GM19468 (cell line): ENCODE measurements around the gene ZNF407.

ENCODE experiments used
- ATAC-seq: cut with Tn5 transposase; IDR thresholded peaks from one replicate; pipeline ENCODE4 v1.9.1; 2021; ENCODE audit warnings: mild to moderate bottlenecking, moderate library complexity, moderate number of reproducible peaks; ENCODE audit not compliant: unreplicated experiment; ENCODE audit errors: extremely low read depth

The ZNF407 gene

DNA sequence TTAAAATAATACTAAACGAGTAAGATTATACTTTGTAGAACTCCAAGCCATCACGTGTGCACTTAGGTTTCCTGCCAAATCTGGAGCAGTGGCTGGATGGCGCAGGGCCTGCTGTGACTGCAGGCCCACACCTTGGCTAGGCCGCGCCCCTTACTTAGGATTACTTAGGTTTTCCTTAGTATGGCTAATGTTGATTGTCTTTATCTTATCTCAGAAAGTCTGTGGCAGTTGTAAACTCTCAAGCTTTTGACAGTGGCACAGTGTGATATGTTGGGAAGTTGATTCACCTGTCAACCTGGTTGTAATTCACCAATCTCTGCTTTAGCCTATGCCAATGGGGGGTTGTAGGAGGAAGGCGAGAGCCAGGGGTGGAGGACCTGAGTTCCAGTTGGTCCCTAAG lies 208.4 kb downstream of the ZNF407 start:
- no peak for ATAC-seq

DNA sequence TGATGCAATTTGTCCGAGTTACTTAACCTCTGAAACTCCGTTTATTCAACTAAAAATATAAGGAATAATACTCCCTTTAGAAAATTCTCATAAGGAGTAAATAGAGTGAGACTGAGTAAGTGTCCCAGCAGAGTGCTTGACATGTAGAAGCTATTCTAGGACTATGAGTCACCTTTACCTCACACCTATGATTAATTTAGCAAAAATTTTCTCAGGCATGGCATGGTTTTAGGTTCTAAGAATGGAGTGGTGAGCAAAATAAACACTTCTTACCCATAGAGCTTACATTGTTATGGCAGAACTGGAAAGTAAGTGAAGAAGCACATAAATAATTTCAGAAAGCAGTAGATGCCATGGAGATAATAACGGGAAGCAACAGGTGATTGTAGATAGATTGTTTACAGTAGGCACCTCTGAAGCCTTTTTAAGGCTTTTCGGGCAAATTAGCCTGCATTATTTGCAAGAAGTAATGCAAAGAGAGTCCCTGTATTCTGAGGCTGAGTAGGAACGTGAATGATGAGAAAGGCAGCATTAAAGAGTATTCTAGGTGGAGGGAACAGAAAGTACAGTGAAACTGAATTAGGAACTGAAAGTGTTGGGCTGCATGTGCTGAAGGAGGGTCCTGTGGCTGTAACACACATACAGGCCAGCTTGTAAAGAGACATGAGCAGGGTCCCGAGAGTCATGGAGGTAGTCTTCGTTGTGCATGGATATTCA lies 209.2 kb downstream of the ZNF407 start:
- ATAC-seq = peak; percentile 96

DNA sequence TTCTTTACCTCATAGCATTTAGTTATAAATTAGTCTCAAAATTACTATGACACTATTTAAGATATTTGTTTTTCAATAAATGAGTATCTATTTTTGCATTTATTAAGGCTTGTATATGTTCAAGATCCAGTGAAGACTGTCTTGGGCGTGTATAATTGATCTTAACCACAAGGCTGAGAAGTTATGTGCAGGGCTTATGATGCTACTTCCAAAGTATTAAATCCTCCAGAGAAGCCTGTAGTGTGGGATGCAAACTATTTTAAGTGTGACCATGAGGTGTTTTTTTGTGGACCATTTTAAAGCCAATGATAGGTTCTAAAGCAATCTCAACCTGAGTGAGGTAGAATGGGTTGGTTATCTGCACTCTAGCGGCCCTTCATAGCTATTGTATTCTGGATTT lies 219.9 kb downstream of the ZNF407 start:
- ATAC-seq = no peak

DNA sequence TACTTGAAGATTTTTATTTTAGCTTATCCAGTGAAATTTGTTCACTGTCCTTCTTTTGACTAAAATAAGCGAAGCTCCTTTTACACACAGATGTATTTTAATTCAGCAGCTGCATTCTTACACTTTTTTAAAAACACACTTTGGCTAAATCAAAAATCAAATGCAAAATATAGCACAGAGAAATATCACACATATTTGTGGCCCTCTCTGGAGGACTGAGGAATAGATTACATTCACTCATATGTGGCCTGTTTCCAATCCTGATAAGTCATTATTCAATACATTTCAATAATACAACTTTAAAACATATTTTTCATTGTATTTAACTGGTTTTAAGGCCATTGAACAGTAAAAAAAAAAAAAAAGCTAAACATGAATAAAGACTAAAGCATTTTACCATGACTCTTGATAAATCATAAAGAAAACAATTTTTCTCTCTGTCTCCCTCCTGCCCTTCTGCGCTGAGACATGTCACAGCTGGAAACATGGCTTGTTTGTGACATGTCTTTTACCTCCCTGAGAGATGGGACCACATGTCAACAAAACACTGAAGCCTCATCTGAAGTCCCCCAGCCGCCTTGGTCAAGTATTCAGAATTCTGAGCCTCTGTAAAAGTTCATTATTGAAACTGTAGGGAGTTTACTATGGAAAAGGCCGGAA lies 221.0 kb downstream of the ZNF407 start:
- ATAC-seq = no peak

DNA sequence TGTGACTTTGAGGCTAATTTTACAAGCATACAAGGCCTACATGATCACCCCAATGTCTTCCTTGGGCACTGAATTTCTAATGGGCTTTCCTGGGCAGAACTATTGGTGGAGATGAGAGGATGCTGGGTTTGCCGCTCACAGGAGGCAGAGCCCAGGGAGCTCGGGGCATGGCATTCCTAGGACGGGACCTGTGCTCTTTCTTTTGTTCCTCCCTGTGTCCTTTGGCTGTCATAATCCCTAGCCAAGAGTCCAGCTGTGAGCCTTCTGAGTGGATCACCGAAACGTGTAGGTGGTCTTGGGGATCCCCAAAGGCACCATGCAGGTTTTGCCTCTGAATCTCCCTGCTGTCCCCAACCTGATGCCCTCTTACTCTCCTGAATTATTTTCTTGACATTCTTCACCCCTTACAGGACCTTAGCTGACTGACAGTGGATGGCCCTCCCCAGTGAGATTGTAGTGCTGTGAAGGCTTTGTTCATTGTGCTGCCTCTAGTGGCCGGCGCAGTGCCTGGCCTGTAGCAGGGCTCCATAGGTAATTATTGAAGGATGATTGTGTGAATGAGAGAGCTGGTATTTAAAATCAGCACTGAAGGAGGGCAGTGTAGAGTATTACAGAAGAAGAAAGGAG lies 221.9 kb downstream of the ZNF407 start:
- no peak for ATAC-seq

DNA sequence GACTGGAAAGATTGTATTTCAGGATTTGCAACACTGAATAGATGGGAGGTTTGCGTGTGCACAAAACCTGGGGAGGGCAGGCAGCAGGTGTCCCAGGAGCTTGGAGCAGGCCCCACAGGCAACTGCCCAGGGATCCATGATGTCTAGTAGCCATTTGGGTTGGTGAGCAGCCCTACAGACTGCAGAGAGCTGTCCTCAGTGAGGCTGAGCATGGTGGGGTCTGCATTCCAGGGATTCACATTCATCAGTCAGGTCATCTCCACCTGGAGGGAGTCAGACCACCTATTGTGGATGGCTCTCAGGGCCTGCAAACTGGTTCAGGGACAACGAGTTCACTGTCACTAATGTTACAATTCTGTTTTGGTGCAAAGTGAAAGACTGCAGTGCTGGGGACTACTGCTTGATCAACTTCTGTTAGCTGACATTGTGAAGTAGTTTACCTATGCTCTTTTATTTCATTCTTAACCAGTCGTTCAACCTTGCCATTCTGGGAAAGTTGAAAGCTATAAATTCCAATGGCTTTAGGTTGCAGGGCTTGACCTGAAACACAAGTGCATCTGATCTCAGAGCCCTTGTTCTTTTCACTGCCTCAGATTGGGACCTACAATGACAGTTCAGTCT lies 222.6 kb downstream of the ZNF407 start:
- no peak for ATAC-seq

DNA sequence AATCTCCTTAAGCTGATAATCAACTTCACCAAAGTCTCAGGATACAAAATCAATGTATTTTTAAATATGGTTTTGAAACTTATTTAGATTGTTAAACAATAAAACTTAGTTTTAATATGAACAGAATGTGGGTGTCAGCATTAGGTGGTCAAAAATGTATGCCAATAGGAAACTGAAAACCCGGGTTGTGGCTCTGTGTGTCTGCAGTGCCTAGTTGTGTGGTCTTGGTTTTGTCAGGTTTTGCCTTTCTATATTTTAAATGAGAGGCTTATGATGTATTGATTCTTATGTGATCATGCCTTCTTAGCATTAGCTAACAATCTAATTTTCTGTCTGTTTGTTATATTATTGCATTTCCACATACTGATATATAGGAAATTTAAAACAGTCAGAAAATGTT lies 227.8 kb downstream of the ZNF407 start:
- ATAC-seq = peak; percentile 39

DNA sequence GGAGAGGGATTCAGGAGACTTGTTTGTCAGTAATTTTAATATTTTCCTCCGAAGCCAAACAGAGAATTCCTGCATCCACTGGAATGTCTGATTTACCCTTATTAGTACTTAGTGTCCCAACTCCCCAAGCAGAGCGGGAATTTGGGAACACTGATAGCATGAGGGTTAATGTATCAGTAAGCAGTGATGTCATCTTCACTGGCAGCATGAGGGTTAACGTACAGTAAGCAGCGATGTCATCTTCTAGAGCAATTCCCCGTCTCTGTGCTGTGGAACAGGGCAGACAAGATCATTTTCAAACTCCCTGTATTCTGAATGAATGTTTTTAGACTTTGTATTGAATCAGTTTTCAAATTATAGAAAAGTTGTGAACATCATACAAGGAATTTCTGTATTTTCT lies 228.9 kb downstream of the ZNF407 start:
- ATAC-seq = no peak

DNA sequence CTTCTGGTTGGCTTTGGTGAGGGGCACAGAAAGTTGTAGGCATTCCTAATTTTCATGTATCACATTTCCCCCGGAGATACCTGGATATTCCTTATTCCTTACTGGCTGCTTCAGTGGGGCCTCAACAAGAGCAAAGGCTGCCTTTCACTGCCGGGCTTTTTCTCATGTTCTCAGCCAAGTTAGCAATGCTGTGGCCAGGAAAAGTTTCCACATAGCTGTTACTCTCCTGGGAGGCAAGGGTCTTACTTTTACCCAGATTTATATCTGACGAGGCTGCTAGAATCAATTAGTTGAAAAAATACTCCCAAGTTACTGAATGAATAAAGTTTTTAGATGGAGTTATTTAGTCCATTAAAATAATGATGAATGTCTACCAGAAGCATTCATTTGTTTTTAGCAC lies 230.5 kb downstream of the ZNF407 start:
- ATAC-seq = no peak

DNA sequence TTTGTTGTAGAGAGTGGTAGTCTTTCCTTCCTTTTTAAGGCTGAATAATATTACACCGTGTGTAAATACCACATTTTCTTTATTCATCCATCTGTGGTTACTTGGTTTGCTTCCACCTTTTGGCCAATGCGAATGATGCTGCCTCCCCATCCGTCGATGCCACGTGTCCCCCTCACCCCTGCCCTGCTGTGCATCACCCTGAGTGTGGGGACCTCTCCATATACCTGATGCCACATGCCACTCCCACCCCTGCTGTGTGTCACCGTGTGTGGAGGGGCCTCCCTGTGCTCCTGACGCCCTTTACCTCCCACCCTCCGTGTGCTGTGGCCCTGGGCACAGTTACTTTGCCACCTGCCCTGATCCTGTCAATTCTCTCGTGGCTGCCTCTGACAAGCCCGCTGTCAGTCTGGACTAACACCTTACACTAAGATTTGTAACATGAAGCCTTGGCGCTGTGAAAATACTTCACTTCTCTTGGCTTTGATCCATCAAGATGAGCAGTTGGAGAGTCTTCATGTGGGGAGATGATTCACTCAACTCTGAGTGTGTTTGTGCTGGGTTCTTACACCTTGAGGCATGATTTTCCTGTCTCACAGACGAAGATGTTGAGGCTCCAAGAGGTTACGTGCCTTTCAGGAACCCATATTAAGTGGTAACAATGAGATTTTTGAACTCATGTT lies 234.0 kb downstream of the ZNF407 start:
- ATAC-seq = no peak

DNA sequence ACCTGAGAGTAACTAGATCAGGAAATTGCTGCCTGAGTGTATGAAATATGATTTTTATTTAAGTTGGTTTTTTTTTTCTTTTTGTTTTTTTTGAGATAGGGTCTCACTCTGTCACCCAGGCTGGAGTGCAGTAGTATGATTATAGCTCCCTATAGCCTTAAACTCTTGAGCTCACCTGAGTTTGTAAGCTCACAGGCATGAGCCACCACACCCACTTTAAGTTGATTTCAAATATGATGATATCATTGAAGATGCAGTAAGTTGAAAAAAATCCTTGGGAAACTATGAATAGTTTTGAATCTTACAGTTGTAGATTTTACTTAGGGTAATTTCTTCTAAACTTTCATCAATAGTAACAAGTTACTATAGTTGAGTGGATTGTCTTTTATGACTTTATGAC lies 234.7 kb downstream of the ZNF407 start:
- no peak for ATAC-seq

DNA sequence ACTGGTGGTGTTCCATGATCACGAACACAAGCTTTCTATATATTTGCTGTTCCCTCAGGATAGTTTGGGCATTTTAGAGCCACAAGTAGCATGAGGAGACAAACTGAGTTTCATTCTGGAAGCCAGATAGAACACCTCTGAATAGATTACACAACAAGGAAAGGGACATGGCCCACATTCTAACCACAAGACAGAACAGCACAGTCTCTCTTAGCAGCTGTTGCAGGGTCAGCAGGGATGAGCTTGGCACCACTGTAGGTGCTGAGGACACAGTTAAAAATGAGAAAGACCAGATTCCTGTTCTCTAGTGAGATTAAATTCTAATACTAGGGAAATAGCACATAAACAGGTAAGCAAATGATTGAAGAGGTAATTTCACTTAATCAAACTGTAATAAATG lies 235.3 kb downstream of the ZNF407 start:
- ATAC-seq = no peak

DNA sequence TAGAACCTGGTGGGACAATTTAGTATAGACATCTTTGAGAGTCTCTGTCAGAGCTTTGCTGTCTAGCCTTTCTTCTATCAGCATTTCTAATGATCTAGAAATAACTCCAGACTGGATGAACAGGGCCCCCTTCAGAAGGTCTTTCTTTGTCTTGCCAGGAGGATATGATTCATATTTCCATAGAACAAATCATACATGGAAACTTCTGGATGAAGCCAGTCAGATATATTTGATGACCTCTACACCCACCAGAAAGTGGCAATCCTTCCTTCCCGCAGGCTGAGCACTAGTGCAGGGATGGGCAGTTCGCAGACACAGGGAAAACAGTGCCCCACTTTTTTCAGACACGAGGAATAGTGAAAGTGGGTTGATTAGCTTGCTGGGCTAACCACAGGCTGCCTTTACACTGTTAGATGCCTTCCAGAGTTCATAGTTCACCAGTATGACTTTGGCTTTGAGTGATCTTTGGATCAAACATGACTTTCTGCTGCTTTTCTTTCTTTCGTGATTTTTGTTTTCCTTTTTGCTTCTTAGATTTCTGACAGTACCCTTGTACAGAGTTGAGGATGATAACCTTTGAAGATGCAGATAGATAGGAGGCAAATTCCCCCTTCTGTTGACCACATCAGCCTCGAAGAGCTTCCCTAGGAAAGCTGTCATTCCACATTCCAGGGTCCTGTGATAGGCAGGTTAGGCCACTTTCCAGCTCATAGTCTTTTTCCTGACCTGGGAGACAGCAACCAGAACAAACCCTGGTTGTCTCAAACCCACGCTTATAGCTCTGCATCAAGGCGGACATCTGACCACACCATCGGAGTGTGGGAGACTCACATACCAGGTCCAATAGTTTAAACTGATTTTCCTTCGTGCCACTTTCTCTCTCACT lies 237.0 kb downstream of the ZNF407 start:
- no peak for ATAC-seq

DNA sequence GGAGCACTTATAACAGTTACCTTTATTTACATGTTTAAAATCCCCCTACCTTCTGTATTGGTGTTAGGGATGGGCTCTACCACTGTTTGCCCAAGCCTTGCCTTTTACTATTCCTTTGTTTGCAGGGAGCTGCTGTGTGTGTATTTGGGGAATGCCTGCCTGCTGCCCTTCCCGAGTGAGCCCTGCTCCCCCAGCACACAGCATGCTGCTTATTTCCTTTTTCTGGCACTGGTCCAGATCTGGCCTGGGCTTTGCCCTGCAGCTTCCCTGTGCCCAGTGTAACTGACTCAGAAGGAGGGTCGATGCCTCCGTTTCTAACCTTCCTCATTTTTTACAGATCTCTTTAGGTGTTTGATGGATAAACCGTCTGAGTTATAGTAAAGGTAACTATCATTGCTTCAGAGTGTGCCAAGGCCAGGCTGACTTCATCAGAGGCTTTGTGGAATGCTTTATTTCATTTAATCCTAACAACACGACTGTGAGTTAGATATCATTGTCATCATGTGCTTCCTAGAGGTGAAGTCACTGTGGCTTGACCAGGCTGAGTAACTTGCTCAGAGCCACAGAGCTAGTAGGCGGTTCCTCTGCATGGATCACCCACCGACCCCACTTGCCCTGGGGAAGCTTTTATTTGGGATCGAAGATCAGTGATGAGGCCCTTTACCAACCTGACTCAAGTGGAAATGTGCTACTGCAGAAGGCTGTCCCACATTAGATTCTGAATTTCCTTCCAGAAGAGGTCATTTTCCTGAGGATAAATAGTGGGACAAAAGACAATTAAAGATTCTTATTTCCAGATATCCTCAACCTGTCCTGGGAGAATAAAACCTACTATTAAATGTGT lies 238.8 kb downstream of the ZNF407 start:
- no peak for ATAC-seq

DNA sequence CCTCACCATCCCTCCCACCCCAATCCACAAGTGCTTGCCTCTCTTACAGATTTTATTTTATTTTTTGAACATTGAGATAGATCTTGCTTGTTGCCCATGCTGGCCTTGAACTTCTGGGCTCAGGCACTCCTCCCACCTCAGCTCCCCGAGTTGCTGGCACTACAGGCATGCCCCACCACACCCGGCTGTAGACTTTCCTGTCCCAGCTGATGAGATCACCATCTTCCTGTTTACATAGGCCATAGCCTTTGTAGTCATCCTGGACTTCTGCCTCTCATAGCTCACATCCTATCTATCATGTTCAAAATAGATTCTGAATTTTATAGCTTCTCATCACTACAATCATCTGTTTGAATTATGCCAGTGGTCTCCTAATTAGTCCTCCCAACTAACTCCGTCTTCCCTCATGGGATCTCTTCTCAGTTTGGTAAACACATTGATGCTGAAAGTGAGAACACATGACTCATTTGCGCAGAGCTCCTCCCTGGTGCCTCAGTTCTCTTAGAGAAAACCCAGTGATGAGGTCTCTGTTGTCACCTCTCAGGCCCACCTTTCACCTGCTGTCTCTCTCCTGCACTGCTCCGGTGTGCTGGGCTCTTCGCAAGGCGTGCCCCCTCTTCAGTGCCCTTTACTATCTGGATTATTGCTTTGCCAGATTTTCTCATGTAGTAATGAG lies 243.0 kb downstream of the ZNF407 start:
- ATAC-seq = no peak

DNA sequence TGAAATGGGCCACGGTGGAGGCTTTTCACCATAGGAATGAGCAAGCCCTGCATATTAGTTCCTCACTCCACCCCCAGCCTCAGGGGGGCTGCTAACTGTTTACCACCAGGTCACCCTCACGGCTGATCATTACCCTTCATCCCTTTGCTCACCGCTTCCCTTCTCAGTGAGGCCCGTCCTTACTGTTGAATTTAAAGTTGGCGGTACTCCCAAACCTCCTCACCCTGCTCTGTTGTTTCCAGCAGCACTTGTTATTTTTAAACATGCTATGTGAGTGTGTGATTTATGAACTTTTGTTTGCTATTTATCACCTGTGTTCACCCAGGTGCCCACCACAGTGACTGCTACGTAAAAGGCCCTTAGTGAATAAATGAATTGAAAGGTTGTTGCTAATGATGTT lies 243.6 kb downstream of the ZNF407 start:
- no peak for ATAC-seq

DNA sequence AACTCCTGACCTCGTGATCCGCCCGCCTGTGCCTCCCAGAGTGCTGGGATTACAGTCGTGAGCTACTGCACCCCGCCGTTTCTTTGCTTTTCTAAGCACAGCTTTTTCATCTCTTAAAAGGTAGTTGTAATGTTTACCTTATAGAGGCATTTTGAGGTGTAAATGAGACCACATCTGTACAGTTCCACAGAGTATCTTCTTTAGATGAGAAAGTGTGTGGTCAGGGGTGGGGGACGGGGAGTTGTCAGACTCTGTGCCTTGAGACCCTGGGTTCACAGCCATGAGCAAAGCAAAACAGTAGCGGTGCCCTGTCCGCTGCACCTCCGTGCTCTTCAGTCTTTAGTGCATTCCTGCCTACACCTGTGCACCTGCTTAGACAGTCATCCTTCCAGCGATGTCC lies 251.6 kb downstream of the ZNF407 start:
- ATAC-seq = no peak

DNA sequence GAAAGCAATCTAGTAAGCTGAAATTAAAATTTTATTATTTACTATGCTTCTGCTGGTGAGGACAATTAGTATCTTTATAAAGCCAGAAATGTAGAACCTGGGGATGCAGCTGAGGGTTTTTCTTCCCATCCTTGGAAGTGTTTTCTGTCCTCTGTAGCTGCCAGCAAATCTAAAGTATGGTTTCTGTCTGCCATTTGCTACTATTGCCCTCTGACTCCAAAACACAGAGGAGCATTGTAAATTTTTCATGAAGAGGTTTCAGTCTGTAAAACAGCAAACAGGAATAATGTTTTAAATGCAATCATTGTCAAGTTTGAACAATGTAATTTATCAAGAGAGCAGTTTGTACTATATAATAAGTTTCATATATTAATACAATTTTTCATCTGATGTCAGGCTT lies 258.8 kb downstream of the ZNF407 start:
- ATAC-seq = no peak
